Breast epithelium (tissue), 4 donors: Measurements from ENCODE around the gene TRIM46. TPM values are rescaled to one million over a fixed set of nuclear protein-coding genes. Genes with fewer than 3 reads are reported as not detected.

Experiments
- DNase-seq, 2 donors: peaks; one replicate each; pipeline ENCODE4 v3.0.0-alpha.2; 2019; ENCODE audit warnings: low spot score in 2 of 2
- H3K27ac ChIP-seq, 2 donors: fragments of 200-600 bp; sonication (generic) in 1 of 2; one replicate each; pipeline ENCODE4 v1.5.1; 2016 to 2019; ENCODE audit warnings: mild to moderate bottlenecking in 1 of 2
- H3K27me3 ChIP-seq, 2 donors: fragments of 200-600 bp; sonication (generic) in 1 of 2; one replicate each; pipeline versions ENCODE4 v1.5.1 to v1.6.0; 2017 to 2019; ENCODE audit warnings: control low read depth in 1 of 2, mild to moderate bottlenecking in 1 of 2
- H3K36me3 ChIP-seq: fragments of 200-600 bp; one replicate; pipeline ENCODE4 v1.5.1; 2019
- H3K4me1 ChIP-seq, 2 donors: fragments of 200-600 bp; sonication (generic); one replicate each; pipeline ENCODE4 v1.5.1; 2016 to 2019; ENCODE audit warnings: control low read depth in 1 of 2
- H3K4me3 ChIP-seq, 3 donors: fragments of 200-600 bp; sonication (generic); 1 replicate in 2 of 3; 2 replicates in 1 of 3; pipeline ENCODE4 v1.5.1; 2016 to 2019; ENCODE audit warnings: mild to moderate bottlenecking in 3 of 3, moderate library complexity in 2 of 3
- H3K9me3 ChIP-seq, 2 donors: fragments of 200-600 bp; sonication (generic) in 1 of 2; one replicate each; pipeline ENCODE4 v1.5.1; 2016 to 2019; ENCODE audit warnings: control low read depth in 1 of 2
- CTCF ChIP-seq, 3 donors: fragments of 450-650 bp; IDR thresholded peaks; one replicate each; pipeline ENCODE4 v1.5.1; 2016 to 2017; ENCODE audit warnings: antibody characterized with exemption in 3 of 3, mild to moderate bottlenecking in 3 of 3, moderate library complexity in 3 of 3
- POLR2A ChIP-seq: fragments of 450-650 bp; IDR thresholded peaks from one replicate; pipeline ENCODE4 v1.6.1; 2016; ENCODE audit warnings: antibody characterized with exemption, mild to moderate bottlenecking, moderate library complexity
- POLR2AphosphoS5 ChIP-seq, 3 donors: sonication (generic); formaldehyde crosslinking; IDR thresholded peaks; one replicate each; pipeline ENCODE4 v1.6.1; 2017; ENCODE audit warnings: antibody characterized with exemption in 3 of 3
- intact Hi-C: fragments of 100-400 bp; cut with DNase I; formaldehyde crosslinking; loops from one replicate; pipeline ENCODE4 v1.15.1; 2023; ENCODE audit warnings: low total_unique reads
- total RNA-seq, 3 donors: library from RNA; depleted of rRNA; stranded (reverse); fragments of >200 nt; gene quantifications; one replicate each; pipeline ENCODE4 v1.1.0, GENCODE V29; 2016

The TRIM46 gene
- total RNA-seq, 3 donors from 2014 or later, result 0.98 to 1.5 TPM; not detected in 1

GRCh38 chr1:155130272-155131006, 43.2 kb upstream of the TRIM46 start:
- Histone ChIP-seq H3K27ac (peak overlapping the region; percentile 95 to 97), H3K27me3 (no peaks in the 10 kb centered on the region), H3K4me1 (peaks cover 3 to 39% of the 10 kb centered on the region in 2 donors), H3K4me3 (peak overlapping the region; percentile 60 to 96 (median 60)), H3K36me3 (no peaks in the 10 kb centered on the region), H3K9me3 (no peaks in the 10 kb centered on the region)
- no peak for DNase-seq
- TF ChIP-seq CTCF (IDR thresholded peaks at IDR 0.05) (no peak), POLR2AphosphoS5 (IDR thresholded peaks at IDR 0.05) (no peak), POLR2A (no peak)
- intact Hi-C loops, result no loop called here

GRCh38 chr1:155131285-155131684, 42.4 kb upstream of the TRIM46 start:
- Histone ChIP-seq H3K27me3 (no peaks in the 10 kb centered on the region), H3K27ac (peak overlapping the region; percentile 97), H3K9me3 (no peaks in the 10 kb centered on the region), H3K4me1 (peaks cover 0 to 32% of the 10 kb centered on the region in 2 donors), H3K4me3 (peak overlapping the region in 1 of 3 donors; percentile 96), H3K36me3 (no peaks in the 10 kb centered on the region)
- intact Hi-C loops, result no loop called here
- DNase-seq, result no peak
- no peak for TF ChIP-seq POLR2A
- no peak for TF ChIP-seq POLR2AphosphoS5 (IDR thresholded peaks at IDR 0.05)
- no peak for TF ChIP-seq CTCF (IDR thresholded peaks at IDR 0.05)

GRCh38 chr1:155131856-155132255, 41.8 kb upstream of the TRIM46 start:
- H3K27me3 ChIP-seq, result no peaks in the 10 kb centered on the region
- no peak for DNase-seq
- intact Hi-C loops, result no loop called here
- H3K36me3 ChIP-seq, result no peaks in the 10 kb centered on the region
- TF ChIP-seq POLR2A (no peak), CTCF (IDR thresholded peaks at IDR 0.05) (no peak), POLR2AphosphoS5 (IDR thresholded peaks at IDR 0.05) (no peak)
- peak overlapping the region in 1 of 3 donors; percentile 96 for H3K4me3 ChIP-seq
- peaks cover 0 to 32% of the 10 kb centered on the region in 2 donors for H3K4me1 ChIP-seq
- H3K9me3 ChIP-seq, result no peaks in the 10 kb centered on the region
- peak overlapping the region; percentile 97 for H3K27ac ChIP-seq

GRCh38 chr1:155133799-155134281, 39.8 kb upstream of the TRIM46 start:
- peaks cover 0 to 32% of the 10 kb centered on the region in 2 donors for H3K4me1 ChIP-seq
- H3K4me3 ChIP-seq, result peak overlapping the region in 1 of 3 donors; percentile 76
- H3K9me3 ChIP-seq, result no peaks in the 10 kb centered on the region
- TF ChIP-seq POLR2A (no peak), CTCF (IDR thresholded peaks at IDR 0.05) (no peak)
- no peak for DNase-seq
- intact Hi-C loops, result no loop called here
- H3K27ac ChIP-seq, result peak overlapping the region; percentile 97
- no peaks in the 10 kb centered on the region for H3K36me3 ChIP-seq
- no peaks in the 10 kb centered on the region for H3K27me3 ChIP-seq

- intact Hi-C loops, result no loop called here
- Histone ChIP-seq H3K4me3 (peak overlapping the region in 2 of 3 donors; percentile 72 to 76), H3K36me3 (no peaks in the 10 kb centered on the region), H3K27ac (peak overlapping the region; percentile 97), H3K9me3 (no peaks in the 10 kb centered on the region), H3K27me3 (no peaks in the 10 kb centered on the region), H3K4me1 (peaks cover 0 to 32% of the 10 kb centered on the region in 2 donors)
- no peak for DNase-seq
- TF ChIP-seq POLR2AphosphoS5 (IDR thresholded peaks at IDR 0.05) (no peak), POLR2A (no peak), CTCF (IDR thresholded peaks at IDR 0.05) (no peak)
Observed at GRCh38 chr1:155134322-155134721, 39.3 kb upstream of the TRIM46 start.
